ENCODE data around the gene SH2D2A.

GRCh38 chr1:156849151-156849496 is 32.5 kb upstream of the SH2D2A start:
- no peak for TF ChIP-seq EZH2 (IDR thresholded peaks at IDR 0.05; ENCODE audit: low read depth)
- no peak for TF ChIP-seq CTCF (conservative IDR thresholded peaks at IDR 0.05)

Data from PC-9 (cell line).